HepG2 (cell line): Measurements from ENCODE around the gene GADD45B. TPM values are rescaled to one million over a fixed set of nuclear protein-coding genes. Genes with fewer than 3 reads are reported as not detected.

Experiments
- HMGXB4 ChIP-seq, 2 experiments: sonication (generic) in 1 of 2; formaldehyde crosslinking in 1 of 2; IDR thresholded peaks; 2 replicates each; pipeline versions ENCODE4 v1.4.0 to v1.6.1; 2018 to 2020; ENCODE audit warnings: missing genetic modification reagents in 2 of 2, borderline replicate concordance in 1 of 2, low read depth in 1 of 2, mild to moderate bottlenecking in 1 of 2, missing biosample characterization in 1 of 2
- JDP2 ChIP-seq: sonication (generic); formaldehyde crosslinking; IDR thresholded peaks from 2 replicates; pipeline ENCODE4 v1.8.1; 2022; ENCODE audit warnings: missing genetic modification reagents, borderline replicate concordance
- KDM4B ChIP-seq: sonication (generic); formaldehyde crosslinking; IDR thresholded peaks from 2 replicates; pipeline ENCODE4 v1.4.0; 2020; ENCODE audit warnings: missing genetic modification reagents
- NBN ChIP-seq: fragments of 450-650 bp; conservative IDR thresholded peaks from 2 replicates; pipeline ENCODE4 v1.6.1; 2017
- NCOA2 ChIP-seq: sonication (generic); formaldehyde crosslinking; IDR thresholded peaks from 2 replicates; pipeline ENCODE4 v1.8.0; 2022; ENCODE audit warnings: inconsistent platforms
- NR2F1 ChIP-seq, 2 experiments: fragments of 450-650 bp in 1 of 2; formaldehyde crosslinking in 1 of 2; IDR thresholded peaks; 2 replicates each; pipeline versions ENCODE4 v1.5.0 to v1.6.1; 2016 to 2020; ENCODE audit warnings: mild to moderate bottlenecking in 1 of 2, missing compliant biosample characterization in 1 of 2, missing genetic modification reagents in 1 of 2, moderate library complexity in 1 of 2
- SP2 ChIP-seq: sonication (generic); formaldehyde crosslinking; IDR thresholded peaks from 2 replicates; pipeline ENCODE4 v1.5.1; 2020; ENCODE audit warnings: mild to moderate bottlenecking, missing genetic modification reagents
- STAT6 ChIP-seq: sonication (generic); formaldehyde crosslinking; IDR thresholded peaks from 2 replicates; pipeline ENCODE4 v1.4.0; 2020; ENCODE audit warnings: missing genetic modification reagents, mild to moderate bottlenecking, borderline replicate concordance
- TBX2 ChIP-seq: sonication (generic); formaldehyde crosslinking; IDR thresholded peaks from 2 replicates; pipeline ENCODE4 v1.5.0; 2020; ENCODE audit warnings: missing genetic modification reagents, mild to moderate bottlenecking, borderline replicate concordance
- TBX3 ChIP-seq: fragments of 450-650 bp; IDR thresholded peaks from 2 replicates; pipeline ENCODE4 v1.6.1; 2017; ENCODE audit warnings: antibody characterized with exemption, mild to moderate bottlenecking, inconsistent platforms, borderline replicate concordance
- YY1 ChIP-seq: IDR thresholded peaks from 2 replicates; pipeline ENCODE4 v1.6.1; 2011; ENCODE audit warnings: low read length, low read depth, moderate library complexity, mild to moderate bottlenecking; ENCODE audit not compliant: insufficient read depth, insufficient replicate concordance
- ZFP82 ChIP-seq: sonication (generic); formaldehyde crosslinking; IDR thresholded peaks from 2 replicates; pipeline ENCODE4 v1.5.1; 2020; ENCODE audit warnings: mild to moderate bottlenecking, missing genetic modification reagents, borderline replicate concordance
- ZNF354B ChIP-seq: sonication (generic); formaldehyde crosslinking; IDR thresholded peaks from 2 replicates; pipeline ENCODE4 v1.8.0; 2022; ENCODE audit warnings: mild to moderate bottlenecking, missing genetic modification reagents
- ZNF460 ChIP-seq: sonication (generic); formaldehyde crosslinking; IDR thresholded peaks from 2 replicates; pipeline ENCODE4 v1.5.1; 2020; ENCODE audit warnings: missing genetic modification reagents, mild to moderate bottlenecking, borderline replicate concordance
- ZNF501 ChIP-seq: sonication (generic); formaldehyde crosslinking; IDR thresholded peaks from 2 replicates; pipeline ENCODE4 v1.5.1; 2020; ENCODE audit warnings: mild to moderate bottlenecking, moderate library complexity, missing genetic modification reagents
- ZNF619 ChIP-seq: sonication (generic); formaldehyde crosslinking; IDR thresholded peaks from 2 replicates; pipeline ENCODE4 v1.4.0; 2020; ENCODE audit warnings: mild to moderate bottlenecking, missing genetic modification reagents
- ZNF7 ChIP-seq: IDR thresholded peaks from 2 replicates; pipeline ENCODE4 v1.6.1; 2016; ENCODE audit warnings: missing biosample characterization, missing genetic modification reagents
- ZNF761 ChIP-seq: sonication (generic); formaldehyde crosslinking; conservative IDR thresholded peaks from 2 replicates; pipeline ENCODE4 v1.4.0; 2020; ENCODE audit warnings: mild to moderate bottlenecking, missing genetic modification reagents
- polyA plus RNA-seq, 8 experiments: library from polyadenylated mRNA; depleted of rRNA in 3 of 8; stranded (reverse) in 7 of 8; unstranded in 1 of 8; fragments of >200 nt; fragmentation: Illumina TruSeq in 4 of 8; extraction: Trizol in 4 of 8; gene quantifications; 2 replicates each; pipeline versions ENCODE4 v1.2.1 to v1.2.3, GENCODE V29; 2011 to 2016; ENCODE audit warnings: low read depth in 4 of 8, missing spikeins in 1 of 8, mixed read lengths in 1 of 8; ENCODE audit not compliant: insufficient read depth in 1 of 8
- total RNA-seq, 5 experiments: library from RNA; depleted of rRNA; stranded (reverse); fragments of >200 nt; fragmentation: Illumina TruSeq; extraction: Trizol; gene quantifications; 2 replicates each; pipeline ENCODE4 v1.2.3, GENCODE V29; 2016; ENCODE audit warnings: low read depth in 1 of 5
- TF ChIP-seq, protein P1 (sequence below): sonication (generic); formaldehyde crosslinking; IDR thresholded peaks from 2 replicates; pipeline ENCODE4 v1.5.0; 2020; ENCODE audit warnings: mild to moderate bottlenecking, missing genetic modification reagents
- TF ChIP-seq, protein P2 (sequence below): sonication (generic); formaldehyde crosslinking; IDR thresholded peaks from 2 replicates; pipeline ENCODE4 v1.4.0; 2020; ENCODE audit warnings: missing genetic modification reagents, borderline replicate concordance

The GADD45B gene
- total and polyA plus RNA-seq, 2 of the 13 experiments (the other 11 are each of a cell fraction or from before 2014, with no cell fraction given): 4.6 to 34.1 TPM

- TF ChIP-seq TBX3: no peak
- peak; percentile 82; the same call in 1 of the 2 replicates for TF ChIP-seq KDM4B (CRISPR knock-in tag)
- peak; percentile 92 to 93; a peak in 3 of 4 replicates for TF ChIP-seq HMGXB4 (CRISPR knock-in tag; IDR thresholded peaks at IDR 0.05; ENCODE audit: borderline replicate concordance in 1 of 2, low read depth in 1 of 2)
- TF ChIP-seq, protein P1, sequence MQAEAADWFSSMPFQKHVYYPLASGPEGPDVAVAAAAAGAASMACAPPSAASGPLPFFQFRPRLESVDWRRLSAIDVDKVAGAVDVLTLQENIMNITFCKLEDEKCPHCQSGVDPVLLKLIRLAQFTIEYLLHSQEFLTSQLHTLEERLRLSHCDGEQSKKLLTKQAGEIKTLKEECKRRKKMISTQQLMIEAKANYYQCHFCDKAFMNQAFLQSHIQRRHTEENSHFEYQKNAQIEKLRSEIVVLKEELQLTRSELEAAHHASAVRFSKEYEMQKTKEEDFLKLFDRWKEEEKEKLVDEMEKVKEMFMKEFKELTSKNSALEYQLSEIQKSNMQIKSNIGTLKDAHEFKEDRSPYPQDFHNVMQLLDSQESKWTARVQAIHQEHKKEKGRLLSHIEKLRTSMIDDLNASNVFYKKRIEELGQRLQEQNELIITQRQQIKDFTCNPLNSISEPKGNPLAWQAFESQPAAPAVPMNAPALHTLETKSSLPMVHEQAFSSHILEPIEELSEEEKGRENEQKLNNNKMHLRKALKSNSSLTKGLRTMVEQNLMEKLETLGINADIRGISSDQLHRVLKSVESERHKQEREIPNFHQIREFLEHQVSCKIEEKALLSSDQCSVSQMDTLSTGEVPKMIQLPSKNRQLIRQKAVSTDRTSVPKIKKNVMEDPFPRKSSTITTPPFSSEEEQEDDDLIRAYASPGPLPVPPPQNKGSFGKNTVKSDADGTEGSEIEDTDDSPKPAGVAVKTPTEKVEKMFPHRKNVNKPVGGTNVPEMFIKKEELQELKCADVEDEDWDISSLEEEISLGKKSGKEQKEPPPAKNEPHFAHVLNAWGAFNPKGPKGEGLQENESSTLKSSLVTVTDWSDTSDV: no peak
- no peak; the same call in 1 of the 2 replicates for TF ChIP-seq ZNF460
- no peak for TF ChIP-seq NCOA2 (CRISPR knock-in tag)
- TF ChIP-seq YY1: peak; percentile 82
- TF ChIP-seq ZNF761: 0 out of 2 replicates have a peak, but pooled peaks have one; percentile 65
- TF ChIP-seq, protein P2, sequence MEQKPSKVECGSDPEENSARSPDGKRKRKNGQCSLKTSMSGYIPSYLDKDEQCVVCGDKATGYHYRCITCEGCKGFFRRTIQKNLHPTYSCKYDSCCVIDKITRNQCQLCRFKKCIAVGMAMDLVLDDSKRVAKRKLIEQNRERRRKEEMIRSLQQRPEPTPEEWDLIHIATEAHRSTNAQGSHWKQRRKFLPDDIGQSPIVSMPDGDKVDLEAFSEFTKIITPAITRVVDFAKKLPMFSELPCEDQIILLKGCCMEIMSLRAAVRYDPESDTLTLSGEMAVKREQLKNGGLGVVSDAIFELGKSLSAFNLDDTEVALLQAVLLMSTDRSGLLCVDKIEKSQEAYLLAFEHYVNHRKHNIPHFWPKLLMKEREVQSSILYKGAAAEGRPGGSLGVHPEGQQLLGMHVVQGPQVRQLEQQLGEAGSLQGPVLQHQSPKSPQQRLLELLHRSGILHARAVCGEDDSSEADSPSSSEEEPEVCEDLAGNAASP (CRISPR knock-in tag): peak; percentile 80
- 0 out of 2 replicates have a peak, but pooled peaks have one; percentile 58 for TF ChIP-seq ZNF501 (CRISPR knock-in tag)
- TF ChIP-seq SP2: no peak
- 0 out of 2 replicates have a peak, but pooled peaks have one; percentile 43 for TF ChIP-seq ZNF619
- TF ChIP-seq NBN: no peak
- no peak; the same call in 1 of the 2 replicates for TF ChIP-seq ZNF354B
- TF ChIP-seq STAT6: peak; percentile 81; the same call in 1 of the 2 replicates
- TF ChIP-seq JDP2 (CRISPR knock-in tag): no peak
- TF ChIP-seq ZNF7: no peak
- peak in 1 of 2 experiments; percentile 42; a peak in 1 of 4 replicates for TF ChIP-seq NR2F1 (CRISPR knock-in tag; IDR thresholded peaks at IDR 0.05)
- TF ChIP-seq TBX2: peak; percentile 79
- no peak; the same call in 1 of the 2 replicates for TF ChIP-seq ZFP82 (CRISPR knock-in tag)
These were observed 1.5 kb upstream of the GADD45B start (continued) for GRCh38 chr19:2474232-2475017.
